GM21390 (cell line): ENCODE data around the gene SETD1A.
"Not testable (repeated sequence)": the region's sequence is repeated elsewhere in the genome, so short reads cannot be mapped to it uniquely, and the experiment has no call there.

Experiments
- ATAC-seq: cut with Tn5 transposase; IDR thresholded peaks from one replicate; pipeline ENCODE4 v1.9.1; 2021; ENCODE audit not compliant: unreplicated experiment

The SETD1A gene

DNA sequence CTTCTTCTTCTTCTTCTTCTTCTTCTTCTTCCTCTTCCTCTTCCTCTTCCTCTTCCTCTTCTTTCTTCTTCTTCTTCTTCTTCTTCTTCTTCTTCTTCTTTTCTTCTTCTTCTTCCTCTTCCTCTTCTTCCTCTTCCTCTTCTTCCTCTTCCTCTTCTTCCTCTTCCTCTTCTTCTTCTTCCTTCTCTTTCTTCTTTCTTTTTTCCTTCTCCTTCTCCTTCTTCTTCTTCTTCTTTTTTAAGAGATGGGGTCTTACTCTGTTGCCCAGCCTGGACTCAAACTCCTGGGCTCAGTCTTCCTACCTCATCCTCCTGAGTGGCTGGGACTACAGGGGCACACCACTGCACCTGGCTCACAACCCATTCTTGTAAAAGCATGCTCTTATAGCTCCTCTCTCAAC is 55.7 kb downstream of the SETD1A start:
- not testable (repeated sequence) for ATAC-seq

DNA sequence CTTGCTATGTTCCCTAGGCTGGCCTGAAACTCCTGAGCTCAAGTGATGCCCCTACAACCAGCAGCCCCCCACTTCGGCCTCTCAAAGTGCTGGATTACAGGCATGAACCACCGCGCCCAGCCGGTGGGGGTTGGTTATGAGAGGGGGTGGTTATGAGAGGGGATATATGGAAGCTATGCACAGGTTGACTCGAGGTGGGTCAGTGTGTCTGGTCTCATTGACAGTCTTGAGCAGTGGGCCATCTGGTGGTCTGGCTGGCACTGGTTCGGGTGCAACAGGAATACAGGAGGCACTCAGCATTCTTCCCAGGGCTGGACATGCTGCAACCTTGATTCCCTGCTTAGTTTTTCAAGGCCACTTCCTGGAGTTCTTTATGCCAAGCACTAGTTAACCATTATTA is 58.5 kb downstream of the SETD1A start:
- no peak for ATAC-seq

DNA sequence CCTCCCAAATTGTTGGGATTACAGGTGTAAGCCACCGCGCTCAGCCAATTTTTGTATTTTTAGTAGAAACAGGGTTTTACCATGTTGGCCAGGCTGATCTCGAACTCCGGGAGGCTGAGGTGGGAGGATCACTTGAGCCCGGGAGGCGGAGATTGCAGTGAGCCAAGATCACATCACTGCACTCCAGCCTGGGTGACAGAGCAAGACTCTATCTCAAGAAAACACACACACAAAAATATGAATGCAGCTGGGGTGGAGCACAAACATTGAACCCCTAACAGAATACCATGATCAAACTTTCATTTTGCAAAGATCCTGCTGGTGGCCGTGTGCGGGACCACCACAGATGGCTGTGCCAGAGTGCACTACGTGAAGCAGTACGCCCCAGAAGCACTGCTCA is 60.2 kb downstream of the SETD1A start:
- ATAC-seq: not testable (repeated sequence)

DNA sequence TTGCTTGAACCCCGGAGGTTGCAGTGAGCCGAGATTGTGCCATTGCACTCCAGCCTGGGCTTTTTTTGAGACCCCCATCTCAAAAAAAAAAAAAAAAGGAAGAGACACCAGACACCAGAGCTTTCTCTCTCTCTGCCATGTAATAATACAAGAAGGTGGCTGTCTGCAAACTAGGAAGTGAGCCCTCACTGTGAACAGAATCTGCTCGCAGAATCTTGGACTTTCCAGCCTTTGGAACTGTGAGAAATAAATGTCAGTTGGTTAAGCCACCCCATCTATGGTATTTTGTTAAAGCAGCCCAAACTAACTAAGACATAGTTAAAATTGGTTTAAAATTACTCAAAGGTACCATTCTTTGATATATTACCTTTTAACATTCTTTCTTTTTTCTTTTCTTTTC is 63.0 kb downstream of the SETD1A start:
- no peak for ATAC-seq

DNA sequence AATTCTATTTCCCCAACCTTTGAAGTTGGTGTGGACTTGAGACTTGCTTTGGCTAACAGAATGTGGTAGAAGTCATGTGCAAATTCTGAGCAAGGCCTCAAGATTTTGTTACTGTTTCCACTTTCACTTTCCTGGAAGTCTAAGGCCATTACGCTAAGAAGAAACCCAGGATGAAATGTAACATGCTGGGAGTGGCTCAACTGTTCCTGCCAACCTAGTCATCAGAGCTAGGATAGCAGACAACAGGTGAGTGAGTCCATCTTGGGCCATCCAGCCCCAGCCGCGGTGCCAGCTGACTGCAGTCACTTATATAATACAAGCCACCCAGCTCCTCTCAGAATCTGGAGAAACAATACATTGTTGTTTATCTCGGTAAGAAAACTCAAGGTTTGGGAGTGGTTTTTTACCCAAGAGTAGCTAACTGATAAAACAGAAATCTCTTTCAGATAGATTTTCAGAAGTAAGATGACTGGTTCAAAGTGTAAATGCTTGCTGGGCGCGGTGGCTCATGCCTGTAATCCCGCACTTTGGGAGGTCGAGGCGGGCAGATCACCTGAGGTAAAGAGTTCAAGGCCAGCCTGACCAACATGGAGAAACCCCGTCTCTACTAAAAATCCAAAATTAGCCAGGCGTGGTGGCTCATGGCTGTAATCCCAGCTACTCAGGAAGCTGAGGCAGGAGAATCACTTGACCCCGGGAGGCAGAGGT is 65.1 kb downstream of the SETD1A start:
- ATAC-seq: no peak

DNA sequence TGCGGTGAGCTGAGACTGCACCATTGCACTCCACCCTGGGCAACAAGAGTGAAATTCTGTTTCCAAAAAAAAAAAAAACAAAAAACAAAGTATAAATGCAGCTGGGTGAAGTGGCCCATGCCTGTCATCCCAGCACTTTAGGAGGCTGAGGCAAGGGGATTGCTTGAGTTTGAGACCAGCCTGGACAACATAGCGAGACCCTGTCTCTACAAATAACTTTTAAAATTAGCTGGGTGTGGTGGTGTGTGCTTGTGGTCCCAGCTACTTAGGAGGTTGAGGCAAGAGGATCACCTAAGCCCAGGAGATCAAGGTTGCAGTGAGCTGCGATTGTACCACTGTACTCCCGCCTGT is 65.7 kb downstream of the SETD1A start:
- no peak for ATAC-seq

DNA sequence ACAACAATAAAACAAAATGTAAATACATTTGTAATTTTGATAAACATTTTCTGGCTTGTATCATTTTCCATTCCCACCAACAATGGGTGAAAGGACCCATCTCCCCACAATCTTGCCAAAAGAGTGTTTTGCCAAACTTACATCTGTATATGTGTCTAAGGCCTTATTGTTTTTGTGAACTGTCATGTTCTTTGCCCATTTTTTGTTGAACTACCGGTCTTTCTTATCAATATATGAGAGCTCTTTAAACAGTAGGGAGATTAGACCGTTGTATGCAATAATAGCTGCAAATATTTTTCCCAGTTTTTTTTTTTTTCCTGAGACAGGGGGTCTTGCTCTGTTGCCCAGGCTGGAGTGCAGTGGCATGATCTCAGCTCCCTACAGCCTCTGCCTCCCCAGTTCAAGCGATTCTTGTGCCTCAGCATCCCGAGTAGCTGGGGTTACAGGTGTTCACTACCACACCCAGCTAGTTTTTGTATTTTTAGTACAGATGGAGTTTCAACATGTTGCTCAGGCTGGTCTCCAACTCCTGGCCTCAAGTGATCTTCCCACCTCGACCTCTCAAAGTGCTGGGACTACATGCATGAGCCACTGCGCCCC is 66.2 kb downstream of the SETD1A start:
- no peak for ATAC-seq

DNA sequence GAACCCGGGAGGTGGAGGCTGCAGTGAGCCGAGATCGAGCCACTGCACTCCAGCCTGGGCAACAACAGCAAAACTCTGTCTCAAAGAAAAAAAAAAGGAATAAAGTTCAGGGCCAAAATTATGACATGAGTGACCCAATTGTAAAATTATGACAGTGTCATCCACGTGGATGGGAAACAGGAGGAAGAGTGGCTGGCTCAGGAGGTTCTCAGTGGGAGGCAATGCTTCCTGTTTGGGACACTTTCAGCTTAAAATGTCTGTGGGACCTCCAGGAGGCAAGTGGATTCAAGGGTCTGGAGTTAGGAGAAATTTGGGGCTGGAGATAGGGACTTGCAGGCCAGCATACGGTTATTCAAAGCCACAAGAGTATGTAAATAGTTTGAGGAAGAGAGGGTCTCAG is 67.8 kb downstream of the SETD1A start:
- ATAC-seq: no peak

DNA sequence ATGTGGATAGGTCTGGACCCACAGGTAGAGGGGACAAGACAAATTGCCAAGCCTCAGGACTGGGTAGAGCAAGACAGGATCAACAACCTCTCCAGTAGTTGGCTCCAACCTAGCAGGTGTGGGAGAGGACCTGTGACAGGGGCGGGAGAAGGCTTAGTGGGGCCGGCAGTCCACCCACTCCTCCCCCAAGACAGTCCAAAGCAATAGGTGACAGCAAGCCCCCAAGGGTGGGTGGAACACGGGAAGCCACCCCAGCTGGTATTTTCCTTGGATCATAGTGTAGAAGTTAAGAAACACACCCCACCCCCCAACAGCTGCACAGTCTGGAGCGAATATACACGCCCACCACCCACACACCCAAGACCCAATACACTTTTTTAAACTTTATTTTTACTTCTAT is 71.7 kb downstream of the SETD1A start:
- no peak for ATAC-seq

DNA sequence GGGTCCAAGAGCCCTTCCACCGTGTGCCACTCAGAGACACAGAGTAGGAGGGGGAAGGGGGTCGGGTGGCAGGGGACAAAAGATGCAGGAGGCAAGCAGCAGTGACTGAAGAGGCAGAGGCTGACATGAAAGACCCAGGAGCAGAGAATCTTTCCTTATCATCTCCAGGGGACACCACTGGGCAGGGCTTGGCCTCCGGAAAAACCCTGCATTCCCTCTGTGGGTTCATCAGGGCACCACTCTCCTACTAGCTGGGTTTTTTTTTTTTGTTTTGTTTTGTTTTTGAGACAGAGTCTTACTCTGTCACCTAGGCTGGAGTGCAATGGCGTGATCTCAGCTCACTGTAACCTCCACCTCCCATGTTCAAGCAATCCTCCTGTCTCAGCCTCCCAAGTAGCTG is 73.7 kb downstream of the SETD1A start:
- ATAC-seq: no peak

DNA sequence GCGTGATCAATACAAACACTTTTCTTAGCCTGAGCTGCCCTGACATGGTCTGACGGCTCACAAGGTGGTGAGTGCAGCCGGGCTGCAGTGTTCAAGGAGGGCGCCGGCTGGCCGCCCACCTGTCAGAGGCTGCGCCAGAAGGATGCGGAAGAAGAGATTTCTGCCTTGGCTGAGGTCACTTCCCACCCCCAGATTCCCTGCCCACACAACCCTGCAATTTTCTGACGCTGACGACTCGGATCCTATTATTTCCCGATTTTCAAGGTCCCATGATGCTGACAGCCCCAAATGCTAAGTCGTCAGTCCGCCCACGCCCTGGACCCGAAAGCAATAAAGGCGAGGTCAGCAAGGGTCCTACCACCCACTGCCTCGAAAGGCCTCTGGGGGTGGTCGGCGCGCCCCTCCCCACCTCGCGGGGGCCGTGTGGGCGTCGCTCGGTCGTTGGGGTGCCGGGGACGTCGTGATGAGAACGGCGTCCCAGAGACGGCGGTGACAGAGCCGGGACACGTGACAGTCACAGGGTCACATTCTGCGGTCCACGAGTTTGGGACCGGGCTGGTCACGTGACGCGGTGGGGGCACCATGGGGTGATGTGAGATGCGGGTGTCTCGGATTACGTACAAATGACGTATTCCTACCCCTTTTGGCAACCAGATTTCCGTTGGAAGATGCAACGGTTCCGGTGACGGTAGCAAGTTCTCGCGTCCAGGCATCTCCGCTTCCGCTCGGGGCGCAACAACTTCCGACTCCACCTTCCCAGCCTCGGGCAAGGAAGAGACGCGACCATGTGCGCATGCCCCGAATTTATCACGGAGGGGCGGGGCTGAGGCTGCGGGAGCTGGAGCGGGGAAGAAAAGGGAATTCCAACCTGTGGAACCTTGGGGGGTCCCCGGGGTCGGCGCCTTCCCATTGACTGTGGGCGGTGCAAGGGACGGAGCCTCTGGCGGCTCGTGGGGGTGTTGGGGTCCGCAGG is 75.5 kb downstream of the SETD1A start, which contains the start of gene STX4:
Gene STX4 (plus strand): TSS at position 823 of the 973 bp plus-strand sequence. CDS start 248 bp downstream, outside the sequence.
- peak; percentile 76 for ATAC-seq

DNA sequence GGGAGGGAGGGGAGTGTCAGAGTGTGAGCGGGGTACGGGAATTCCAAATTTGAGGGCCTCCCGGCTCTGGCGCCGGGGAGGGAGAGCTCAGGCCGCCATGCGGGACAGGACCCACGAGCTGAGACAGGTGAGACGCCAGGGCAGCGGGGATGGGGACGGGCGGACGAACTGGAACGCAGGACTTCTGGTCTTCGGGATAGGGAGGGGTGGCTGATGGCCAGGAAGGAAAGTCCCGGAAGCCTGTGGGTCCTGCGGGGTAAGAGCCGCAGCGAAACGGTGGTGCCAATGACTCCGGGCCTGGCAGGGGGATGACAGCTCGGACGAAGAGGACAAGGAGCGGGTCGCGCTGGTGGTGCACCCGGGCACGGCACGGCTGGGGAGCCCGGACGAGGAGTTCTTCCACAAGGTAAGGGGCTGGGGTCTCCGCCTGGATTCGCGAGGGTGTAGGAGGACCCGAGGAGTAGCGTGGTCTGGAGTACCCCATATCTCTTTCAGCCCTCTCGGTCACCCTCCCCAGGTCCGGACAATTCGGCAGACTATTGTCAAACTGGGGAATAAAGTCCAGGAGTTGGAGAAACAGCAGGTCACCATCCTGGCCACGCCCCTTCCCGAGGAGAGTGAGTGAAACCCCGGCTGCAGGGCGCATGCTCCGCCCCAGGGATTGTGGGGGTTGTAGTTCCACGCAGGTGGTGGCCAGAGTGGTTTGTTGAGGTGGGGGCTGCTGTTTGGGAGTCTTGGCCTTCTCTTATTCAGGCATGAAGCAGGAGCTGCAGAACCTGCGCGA is 76.3 kb downstream of the SETD1A start:
- peak; percentile 47 for ATAC-seq
